Esophagus mucosa (tissue), 1 donor: ENCODE data around the gene DNAAF1. TPM values are rescaled to one million over a fixed set of nuclear protein-coding genes. Genes with fewer than 3 reads are reported as not detected.
"Not testable (repeated sequence)": the region's sequence is repeated elsewhere in the genome, so short reads cannot be mapped to it uniquely, and the experiment has no call there.

Source experiments
- ATAC-seq: fragments of 200-7000 bp; cut with Tn5 transposase; one replicate; pipeline ENCODE4 v1.9.1; 2020
- total RNA-seq: library from RNA; stranded (reverse); gene quantifications from one replicate; pipeline ENCODE4 v1.2.4, GENCODE V29; 2023
- donor health status: DM: yes; HTN: yes; CAD: no.

DNAAF1 gene
- total RNA-seq, 1 donor from 2014 or later = 0.16 TPM

DNA sequence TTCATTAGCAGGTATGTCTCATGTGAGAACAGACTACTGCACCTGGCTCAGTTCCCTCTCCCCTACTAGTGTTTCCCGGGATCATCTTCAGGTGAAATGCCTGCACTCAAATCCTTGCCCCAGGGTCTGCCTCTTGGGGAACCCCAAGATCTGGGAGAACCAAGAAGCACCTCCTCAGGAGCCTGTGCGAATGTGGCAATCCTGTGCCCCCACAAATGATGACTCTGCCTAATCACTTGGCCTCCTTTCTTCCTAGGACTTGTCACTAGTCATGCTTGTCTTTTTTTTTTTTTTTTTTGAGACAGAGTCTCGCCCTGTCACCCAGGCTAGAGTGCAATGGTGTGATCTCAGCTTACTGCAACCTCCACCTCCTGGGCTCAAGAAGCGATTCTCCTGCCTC, 67.5 kb downstream of the DNAAF1 start:
- ATAC-seq = no peak

- no peak for ATAC-seq
Measured at GRCh38 chr16:84214451-84215066, 69.5 kb downstream of the DNAAF1 start.

GRCh38 chr16:84215531-84215930, 70.4 kb downstream of the DNAAF1 start:
- no peak for ATAC-seq

- not testable (repeated sequence) for ATAC-seq
Measured at GRCh38 chr16:84216144-84216543, 71.0 kb downstream of the DNAAF1 start.

DNA sequence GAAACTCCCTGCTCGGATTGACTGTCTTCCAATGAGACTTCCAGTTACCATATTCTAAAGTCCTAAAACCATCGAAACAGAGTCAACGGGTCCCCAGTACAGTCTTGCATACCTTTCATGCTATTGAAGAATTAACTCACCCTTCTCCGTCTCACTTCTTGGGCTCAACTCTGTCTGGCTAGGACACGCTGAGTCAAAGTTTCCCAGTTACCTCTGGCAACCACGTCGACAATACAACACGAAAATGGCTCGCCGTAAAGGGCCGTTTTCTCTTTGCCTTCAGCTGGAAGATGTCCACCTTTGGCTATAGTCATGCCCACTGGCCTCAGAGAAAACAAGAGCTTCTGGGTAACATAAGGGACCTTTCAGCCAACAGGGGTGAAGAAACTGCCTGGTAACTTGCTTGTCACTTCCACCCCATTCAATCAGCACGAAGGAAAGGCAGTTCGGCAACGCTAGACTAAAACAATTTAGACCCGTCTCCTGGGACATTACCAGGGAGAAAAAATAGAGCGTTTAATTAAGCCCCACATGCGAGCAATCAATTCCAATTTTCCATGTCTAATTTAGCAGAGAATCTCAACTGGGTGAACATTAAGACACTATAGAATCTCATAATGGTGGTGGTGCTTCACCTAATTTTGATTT, 73.2 kb downstream of the DNAAF1 start:
- ATAC-seq = no peak

GRCh38 chr16:84218956-84219355, 73.8 kb downstream of the DNAAF1 start:
- no peak for ATAC-seq

GRCh38 chr16:84220851-84221250, 75.7 kb downstream of the DNAAF1 start:
- ATAC-seq = no peak

DNA sequence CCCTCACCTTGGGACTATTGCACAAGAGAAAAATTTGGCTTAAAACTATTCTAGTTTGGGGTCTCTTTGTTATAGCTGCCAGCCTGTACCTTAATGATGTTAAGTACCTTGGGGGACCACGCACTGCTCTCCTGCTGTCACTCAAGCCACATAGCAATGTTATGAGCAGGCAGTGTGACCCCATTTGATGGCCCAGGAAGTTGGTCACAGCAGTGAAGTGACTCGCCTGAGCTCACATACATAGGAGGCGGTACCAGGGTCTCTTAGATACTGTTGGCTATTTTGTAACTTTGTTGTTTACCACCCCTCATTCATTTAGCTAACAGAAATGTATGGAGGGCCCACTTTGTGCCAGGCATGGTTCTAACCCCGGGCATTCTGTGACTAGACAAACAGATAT, 78.3 kb downstream of the DNAAF1 start:
- ATAC-seq = no peak

DNA sequence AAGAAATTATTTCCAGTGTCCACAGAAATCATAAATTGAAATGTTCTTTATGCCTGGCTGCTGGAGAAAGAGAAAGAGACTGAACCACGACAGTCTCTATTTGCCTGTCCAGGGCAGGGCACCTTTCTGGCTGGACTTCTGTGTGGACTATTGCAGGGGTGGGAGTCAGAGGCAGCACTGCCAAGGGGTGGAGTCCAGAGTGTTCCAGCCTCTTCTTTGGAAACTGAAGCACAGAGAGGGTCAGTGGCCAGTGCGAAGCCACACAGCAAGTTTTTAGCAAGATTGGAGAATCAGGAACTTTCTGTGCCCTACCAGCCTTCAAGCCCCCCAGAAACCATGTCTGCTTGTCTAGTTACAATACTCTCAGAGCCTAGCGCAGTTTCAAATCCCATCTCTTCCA, 79.4 kb downstream of the DNAAF1 start:
- ATAC-seq = no peak

DNA sequence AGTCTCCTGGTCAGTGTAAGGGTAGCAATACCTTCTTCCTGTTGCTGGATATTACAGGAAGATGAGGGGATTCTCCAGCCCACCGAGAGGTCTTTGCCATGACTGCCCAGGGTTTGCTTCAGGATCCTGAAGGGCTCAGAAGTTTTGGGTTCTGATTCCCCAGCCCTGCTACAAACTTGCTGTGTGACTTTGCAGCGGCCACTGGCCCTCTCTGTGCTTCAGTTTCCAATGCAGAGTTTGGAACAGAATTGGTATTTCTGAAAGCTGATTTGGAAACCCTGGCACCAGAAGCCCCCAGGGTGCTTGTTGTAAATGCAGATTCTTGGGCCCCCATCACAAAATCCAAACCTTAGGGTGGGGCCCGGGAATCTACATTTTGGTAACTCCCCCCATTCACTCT, 80.0 kb downstream of the DNAAF1 start:
- ATAC-seq = no peak

GRCh38 chr16:84225571-84225970, 80.5 kb downstream of the DNAAF1 start:
- ATAC-seq = no peak

- ATAC-seq = no peak
Measured at GRCh38 chr16:84226026-84226425, 80.9 kb downstream of the DNAAF1 start.

Other genes with a start within 250 kb of the DNAAF1 start
- 2.1 TPM for gene MLYCD, start 246.2 kb upstream of the DNAAF1 start, total RNA-seq
- gene OSGIN1, start 192.1 kb upstream of the DNAAF1 start, total RNA-seq = 5.6 TPM
- gene NECAB2, start 177.1 kb upstream of the DNAAF1 start, total RNA-seq = not detected
- gene SLC38A8, start 102.5 kb upstream of the DNAAF1 start, total RNA-seq = not detected
- 37.3 TPM for gene MBTPS1, start 28.4 kb upstream of the DNAAF1 start, total RNA-seq
- 8.6 TPM for gene HSDL1, start 131 bp upstream of the DNAAF1 start, total RNA-seq
- gene TAF1C, start 41.7 kb downstream of the DNAAF1 start, total RNA-seq = 18.3 TPM
- gene ADAD2, start 45.8 kb downstream of the DNAAF1 start, total RNA-seq = 1.1 TPM
- not detected for gene KCNG4, start 94.7 kb downstream of the DNAAF1 start, total RNA-seq
- gene WFDC1, start 149.6 kb downstream of the DNAAF1 start, total RNA-seq = 1.1 TPM
- 6.9 TPM for gene ATP2C2, start 223.2 kb downstream of the DNAAF1 start, total RNA-seq